WTC11 (cell line): Measurements from ENCODE around the gene USP48. TPM values are rescaled to one million over a fixed set of nuclear protein-coding genes. Genes with fewer than 3 reads are reported as not detected.

Experiments
- ATAC-seq: fragments of 200-7000 bp; cut with Tn5 transposase; 2 replicates; pipeline ENCODE4 v1.10.0; 2021; ENCODE audit warnings: mild to moderate bottlenecking, moderate library complexity
- CTCF ChIA-PET: fragments of 300-600 bp; sonication (Branson Sonifier 250); formaldehyde crosslinking; loops from one replicate; lab custom pipeline; 2021; ENCODE audit warnings: antibody characterized with exemption; lab: Charles Lee
- POLR2A ChIA-PET: fragments of 350-600 bp; sonication (Branson Sonifier 250); formaldehyde crosslinking; loops from one replicate; lab custom pipeline; 2021; ENCODE audit warnings: antibody characterized with exemption; lab: Charles Lee
- DNase-seq: peaks from one replicate; pipeline ENCODE4 v3.0.0; 2021; ENCODE audit warnings: low spot score
- H3K27ac Mint-ChIP-seq: 2 replicates; pipeline ENCODE4 v1.8.0; 2021; ENCODE audit warnings: mixed read lengths
- H3K27me3 Mint-ChIP-seq: 2 replicates; pipeline ENCODE4 v1.8.0; 2021; ENCODE audit warnings: low read depth, mild to moderate bottlenecking, moderate library complexity, mixed read lengths
- H3K36me3 Mint-ChIP-seq: 2 replicates; pipeline ENCODE4 v1.8.0; 2021; ENCODE audit warnings: mixed read lengths
- H3K4me1 Mint-ChIP-seq: 2 replicates; pipeline ENCODE4 v1.8.0; 2022; ENCODE audit warnings: mixed read lengths
- H3K4me3 Mint-ChIP-seq: 2 replicates; pipeline ENCODE4 v1.8.0; 2021; ENCODE audit warnings: mild to moderate bottlenecking, moderate library complexity, mixed read lengths
- H3K9me3 Mint-ChIP-seq: 2 replicates; pipeline ENCODE4 v1.8.0; 2021; ENCODE audit warnings: mixed read lengths
- ARID4B ChIP-seq: sonication (generic); formaldehyde crosslinking; IDR thresholded peaks from 2 replicates; pipeline ENCODE4 v1.8.0; 2023; ENCODE audit warnings: missing genetic modification reagents, mild to moderate bottlenecking, borderline replicate concordance
- ATF1 ChIP-seq: sonication (generic); formaldehyde crosslinking; IDR thresholded peaks from 2 replicates; pipeline ENCODE4 v1.8.1; 2023; ENCODE audit warnings: mild to moderate bottlenecking, moderate library complexity, missing genetic modification reagents
- CREM ChIP-seq: sonication (generic); formaldehyde crosslinking; IDR thresholded peaks from 2 replicates; pipeline ENCODE4 v1.8.1; 2022; ENCODE audit warnings: mild to moderate bottlenecking, missing genetic modification reagents, moderate library complexity
- FOXP1 ChIP-seq: sonication (generic); formaldehyde crosslinking; IDR thresholded peaks from 2 replicates; pipeline ENCODE4 v1.8.0; 2022; ENCODE audit warnings: missing genetic modification reagents, mild to moderate bottlenecking, moderate library complexity, borderline replicate concordance
- GTF2I ChIP-seq: fragments of 250-450 bp; sonication (Bioruptor Pico); conservative IDR thresholded peaks from 2 replicates; pipeline ENCODE4 v1.4.0; 2021; ENCODE audit warnings: mild to moderate bottlenecking
- HMGA2 ChIP-seq: fragments of 250-450 bp; sonication (Bioruptor Pico); IDR thresholded peaks from 2 replicates; pipeline ENCODE4 v1.4.0; 2021; ENCODE audit warnings: mild to moderate bottlenecking, moderate library complexity
- MAX ChIP-seq: sonication (generic); formaldehyde crosslinking; IDR thresholded peaks from 2 replicates; pipeline ENCODE4 v1.8.0; 2022; ENCODE audit warnings: mild to moderate bottlenecking, missing genetic modification reagents
- NFATC4 ChIP-seq: fragments of 250-450 bp; sonication (Bioruptor Pico); IDR thresholded peaks from 2 replicates; pipeline ENCODE4 v1.9.0; 2021; ENCODE audit warnings: mild to moderate bottlenecking
- NFE2L1 ChIP-seq: sonication (generic); formaldehyde crosslinking; IDR thresholded peaks from 2 replicates; pipeline ENCODE4 v1.8.1; 2023; ENCODE audit warnings: missing genetic modification reagents
- RELA ChIP-seq: sonication (generic); formaldehyde crosslinking; IDR thresholded peaks from 2 replicates; pipeline ENCODE4 v1.8.1; 2022; ENCODE audit warnings: missing genetic modification reagents, mild to moderate bottlenecking, borderline replicate concordance
- SMAD3 ChIP-seq: sonication (generic); formaldehyde crosslinking; IDR thresholded peaks from 2 replicates; pipeline ENCODE4 v1.8.0; 2022; ENCODE audit warnings: missing genetic modification reagents, mild to moderate bottlenecking, borderline replicate concordance
- SMAD4 ChIP-seq: sonication (generic); formaldehyde crosslinking; IDR thresholded peaks from 2 replicates; pipeline ENCODE4 v1.8.0; 2022; ENCODE audit warnings: mild to moderate bottlenecking, missing genetic modification reagents
- SP1 ChIP-seq: sonication (generic); formaldehyde crosslinking; conservative IDR thresholded peaks from 2 replicates; pipeline ENCODE4 v1.8.1; 2022; ENCODE audit warnings: missing genetic modification reagents
- ZNF121 ChIP-seq: sonication (generic); formaldehyde crosslinking; IDR thresholded peaks from 2 replicates; pipeline ENCODE4 v1.8.0; 2023; ENCODE audit warnings: missing genetic modification reagents
- ZNF396 ChIP-seq: fragments of 250-450 bp; sonication (Bioruptor Pico); IDR thresholded peaks from 2 replicates; pipeline ENCODE4 v1.8.0; 2021; ENCODE audit warnings: mild to moderate bottlenecking, moderate library complexity, borderline replicate concordance
- ZNF416 ChIP-seq: fragments of 250-450 bp; sonication (Bioruptor Pico); IDR thresholded peaks from 2 replicates; pipeline ENCODE4 v1.9.0; 2021; ENCODE audit warnings: mild to moderate bottlenecking, inconsistent platforms
- total RNA-seq: library from RNA; stranded (reverse); gene quantifications from 3 replicates; pipeline ENCODE4 v1.2.3, GENCODE V29; 2021

USP48 gene
- total RNA-seq, 1 experiment from 2014 or later: 86.9 TPM

GRCh38 chr1:21652937-21653743, 129.8 kb downstream of the USP48 start (continued):
- TF ChIP-seq CREM (CRISPR knock-in tag): no peak

- Mint-ChIP-seq H3K4me3 (peak overlapping the region; percentile 75), H3K36me3 (no peaks in the 10 kb centered on the region), H3K9me3 (no peaks in the 10 kb centered on the region), H3K27ac (no peak overlapping the region), H3K4me1 (peaks cover 17% of the 10 kb centered on the region), H3K27me3 (peaks cover 18% of the 10 kb centered on the region)
- DNase-seq (peak; percentile 44), ATAC-seq (peak; percentile 8)
- TF ChIP-seq GTF2I (peak; percentile 80; the same call in 1 of the 2 replicates), HMGA2 (CRISPR knock-in tag) (no peak)
- ChIA-PET POLR2A (interaction anchor here (0.6 kb wide), 1 partner anchor 376 kb away, joined by 3 read pairs; no protein-coding TSS in a partner anchor), CTCF (interaction anchor here (0.7 to 2.0 kb wide), 5 partner anchors 21 to 282 kb away, joined by 3 to 7 read pairs (median 7); no protein-coding TSS in a partner anchor)
Observed at GRCh38 chr1:21652101-21652936, 130.6 kb downstream of the USP48 start.

GRCh38 chr1:21651214-21652042, 131.5 kb downstream of the USP48 start:
- CTCF ChIA-PET: interaction anchor here (1.2 to 2.0 kb wide), 3 partner anchors 20 to 54 kb away, joined by 7 read pairs; no protein-coding TSS in a partner anchor
- Mint-ChIP-seq H3K9me3 (no peaks in the 10 kb centered on the region), H3K4me3 (peak overlapping the region; percentile 74), H3K4me1 (peaks cover 17% of the 10 kb centered on the region), H3K27ac (no peak overlapping the region), H3K27me3 (peaks cover 18% of the 10 kb centered on the region), H3K36me3 (no peaks in the 10 kb centered on the region)
- peak; percentile 25 for ATAC-seq
- no peak for TF ChIP-seq RELA
- TF ChIP-seq ARID4B: no peak
- TF ChIP-seq SMAD4 (CRISPR knock-in tag): no peak
- no peak for TF ChIP-seq MAX (CRISPR knock-in tag)
- no peak for TF ChIP-seq ZNF396
- no peak for TF ChIP-seq NFATC4
- no peak for TF ChIP-seq ZNF121 (CRISPR knock-in tag)
- peak; percentile 39; the same call in 1 of the 2 replicates for TF ChIP-seq SP1 (CRISPR knock-in tag)
- TF ChIP-seq ZNF416 (CRISPR knock-in tag): no peak
- TF ChIP-seq SMAD3 (CRISPR knock-in tag): 0 out of 2 replicates have a peak, but pooled peaks have one; percentile 19
- 0 out of 2 replicates have a peak, but pooled peaks have one; percentile 48 for TF ChIP-seq FOXP1
- no peak for TF ChIP-seq NFE2L1 (CRISPR knock-in tag)
- no peak for TF ChIP-seq ATF1 (CRISPR knock-in tag)
- peak; percentile 59 for DNase-seq
- POLR2A ChIA-PET: interaction anchor here (0.6 kb wide), 1 partner anchor 375 kb away, joined by 3 read pairs; no protein-coding TSS in a partner anchor
